ENCODE results near the gene ANGPTL8.
A peak's percentile ranks its signal among the peaks of the same experiment; 100 is the strongest.

Gene ANGPTL8, protein sequence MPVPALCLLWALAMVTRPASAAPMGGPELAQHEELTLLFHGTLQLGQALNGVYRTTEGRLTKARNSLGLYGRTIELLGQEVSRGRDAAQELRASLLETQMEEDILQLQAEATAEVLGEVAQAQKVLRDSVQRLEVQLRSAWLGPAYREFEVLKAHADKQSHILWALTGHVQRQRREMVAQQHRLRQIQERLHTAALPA

DNA sequence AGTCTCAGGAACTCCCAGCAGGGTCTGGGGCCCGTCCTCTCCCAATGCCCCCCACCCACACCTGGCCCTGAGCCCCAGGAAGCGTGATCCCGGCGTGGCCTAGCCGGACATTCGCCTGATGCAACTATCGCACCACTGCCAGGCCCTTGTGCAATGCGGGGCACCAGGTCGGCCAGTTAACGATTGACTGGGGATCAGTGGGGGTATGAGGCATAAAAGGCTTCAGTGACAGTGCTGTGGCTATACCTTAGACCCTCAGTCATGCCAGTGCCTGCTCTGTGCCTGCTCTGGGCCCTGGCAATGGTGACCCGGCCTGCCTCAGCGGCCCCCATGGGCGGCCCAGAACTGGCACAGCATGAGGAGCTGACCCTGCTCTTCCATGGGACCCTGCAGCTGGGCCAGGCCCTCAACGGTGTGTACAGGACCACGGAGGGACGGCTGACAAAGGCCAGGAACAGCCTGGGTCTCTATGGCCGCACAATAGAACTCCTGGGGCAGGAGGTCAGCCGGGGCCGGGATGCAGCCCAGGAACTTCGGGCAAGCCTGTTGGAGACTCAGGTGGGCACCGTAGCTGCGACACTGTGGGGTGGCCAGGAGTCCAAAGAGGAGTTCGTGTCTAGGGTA lies at the start of gene ANGPTL8:
TSS of gene ANGPTL8 (plus strand) at position 243 of the 624 bp plus-strand sequence. CDS start at position 262, 19 bp downstream.
- Histone ChIP-seq H3K4me3 (ENCODE audit: low read depth, low read length) (no peak within 1 kb of the TSS), H3K27me3 (replicated peaks) (no peaks in the 10 kb centered on the region), H3K36me3 (replicated peaks) (peaks cover 4% of the 10 kb centered on the region), H3K27ac (no peak within 1 kb of the TSS)
- DNase-seq, result no peak
- in situ Hi-C loops (cut with HindIII; ENCODE audit: low pct_ligation_motif_present, low sequenced_read_pairs), result no loop called here
- TF ChIP-seq, protein P1, sequence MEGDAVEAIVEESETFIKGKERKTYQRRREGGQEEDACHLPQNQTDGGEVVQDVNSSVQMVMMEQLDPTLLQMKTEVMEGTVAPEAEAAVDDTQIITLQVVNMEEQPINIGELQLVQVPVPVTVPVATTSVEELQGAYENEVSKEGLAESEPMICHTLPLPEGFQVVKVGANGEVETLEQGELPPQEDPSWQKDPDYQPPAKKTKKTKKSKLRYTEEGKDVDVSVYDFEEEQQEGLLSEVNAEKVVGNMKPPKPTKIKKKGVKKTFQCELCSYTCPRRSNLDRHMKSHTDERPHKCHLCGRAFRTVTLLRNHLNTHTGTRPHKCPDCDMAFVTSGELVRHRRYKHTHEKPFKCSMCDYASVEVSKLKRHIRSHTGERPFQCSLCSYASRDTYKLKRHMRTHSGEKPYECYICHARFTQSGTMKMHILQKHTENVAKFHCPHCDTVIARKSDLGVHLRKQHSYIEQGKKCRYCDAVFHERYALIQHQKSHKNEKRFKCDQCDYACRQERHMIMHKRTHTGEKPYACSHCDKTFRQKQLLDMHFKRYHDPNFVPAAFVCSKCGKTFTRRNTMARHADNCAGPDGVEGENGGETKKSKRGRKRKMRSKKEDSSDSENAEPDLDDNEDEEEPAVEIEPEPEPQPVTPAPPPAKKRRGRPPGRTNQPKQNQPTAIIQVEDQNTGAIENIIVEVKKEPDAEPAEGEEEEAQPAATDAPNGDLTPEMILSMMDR (IDR thresholded peaks at IDR 0.05; ENCODE audit: low read depth, low read length, missing control alignments), result no peak

DNA sequence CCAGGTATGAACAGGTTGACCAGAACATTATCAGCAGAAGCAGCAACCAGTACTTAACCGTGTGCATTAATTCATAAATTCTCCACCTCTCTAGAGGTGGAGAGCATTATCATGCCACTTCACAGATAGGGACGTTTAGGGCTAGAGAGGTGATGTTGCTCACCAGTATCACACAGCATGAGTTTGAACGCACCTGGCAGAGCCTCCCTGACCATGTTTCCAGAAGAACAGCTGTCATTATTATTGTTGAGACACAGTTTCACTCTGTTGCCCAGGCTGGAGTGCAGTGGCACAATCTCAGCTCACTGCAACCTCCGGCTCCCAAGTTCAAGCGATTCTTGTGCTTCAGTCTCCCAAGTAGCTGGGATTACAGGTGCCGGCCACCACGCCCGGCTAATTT lies 48.9 kb upstream of the ANGPTL8 start:
- DNase-seq, result no peak
- H3K4me3 ChIP-seq (ENCODE audit: low read depth, low read length), result no peak overlapping the region
- no peaks in the 10 kb centered on the region for H3K27me3 ChIP-seq (replicated peaks)
- in situ Hi-C loops (cut with HindIII; ENCODE audit: low pct_ligation_motif_present, low sequenced_read_pairs), result no loop called here
- no peak overlapping the region for H3K27ac ChIP-seq
- TF ChIP-seq, protein P1 (IDR thresholded peaks at IDR 0.05; ENCODE audit: low read depth, low read length, missing control alignments), result no peak
- peaks cover 48% of the 10 kb centered on the region for H3K36me3 ChIP-seq (replicated peaks)

DNA sequence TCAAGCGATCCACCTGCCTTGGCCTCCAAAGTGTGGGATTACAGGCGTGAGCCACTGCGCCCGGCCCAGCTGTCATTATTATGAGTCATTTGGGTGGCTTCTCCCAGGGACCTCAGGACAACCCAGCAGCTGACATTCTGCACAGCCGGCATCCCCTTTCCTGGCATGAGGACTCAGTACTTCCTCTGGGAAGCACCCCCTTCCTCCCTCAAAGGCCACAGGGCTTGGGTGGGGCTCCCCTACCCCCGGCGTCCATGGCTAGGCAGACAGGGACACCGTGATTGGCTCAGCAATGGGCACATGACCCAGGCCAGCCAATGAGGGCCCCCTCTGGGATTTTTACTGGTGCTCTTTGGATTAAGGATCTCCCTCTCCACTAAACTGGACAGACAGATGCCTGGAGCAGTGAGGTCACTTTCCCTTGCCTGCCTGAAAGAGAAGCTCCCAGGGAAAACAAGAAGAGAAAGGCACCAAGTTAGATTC lies 48.1 kb upstream of the ANGPTL8 start:
- Histone ChIP-seq H3K27ac (peak overlapping the region; percentile 5), H3K27me3 (replicated peaks) (no peaks in the 10 kb centered on the region), H3K36me3 (replicated peaks) (peaks cover 43% of the 10 kb centered on the region), H3K4me3 (ENCODE audit: low read depth, low read length) (no peak overlapping the region)
- peak; percentile 77 for DNase-seq
- TF ChIP-seq, protein P1 (IDR thresholded peaks at IDR 0.05; ENCODE audit: low read depth, low read length, missing control alignments), result no peak
- in situ Hi-C loops (cut with HindIII; ENCODE audit: low pct_ligation_motif_present, low sequenced_read_pairs), result no loop called here

DNA sequence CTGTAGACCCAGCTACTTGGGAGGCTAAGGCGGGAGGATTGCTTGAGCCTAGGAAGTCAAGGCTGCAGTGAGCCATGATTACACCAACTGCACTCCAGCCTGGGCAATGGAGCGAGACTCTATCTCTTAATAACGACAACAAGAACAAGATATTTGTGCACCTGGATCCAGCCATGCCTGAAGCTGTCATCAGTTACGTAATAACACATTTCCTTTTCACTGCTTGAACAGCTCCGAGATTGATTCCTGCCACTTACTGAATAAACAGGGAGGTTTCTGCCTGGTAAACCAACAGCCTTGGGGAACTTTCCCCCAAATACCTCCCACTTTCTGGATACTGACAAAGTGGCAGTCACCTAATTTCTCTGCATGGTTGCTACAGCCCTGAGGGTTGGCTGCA lies 47.5 kb upstream of the ANGPTL8 start:
- Histone ChIP-seq H3K27me3 (replicated peaks) (no peaks in the 10 kb centered on the region), H3K36me3 (replicated peaks) (peaks cover 38% of the 10 kb centered on the region), H3K4me3 (ENCODE audit: low read depth, low read length) (no peak overlapping the region), H3K27ac (no peak overlapping the region)
- no peak for DNase-seq
- in situ Hi-C loops (cut with HindIII; ENCODE audit: low pct_ligation_motif_present, low sequenced_read_pairs), result no loop called here
- TF ChIP-seq, protein P1 (IDR thresholded peaks at IDR 0.05; ENCODE audit: low read depth, low read length, missing control alignments), result no peak

DNA sequence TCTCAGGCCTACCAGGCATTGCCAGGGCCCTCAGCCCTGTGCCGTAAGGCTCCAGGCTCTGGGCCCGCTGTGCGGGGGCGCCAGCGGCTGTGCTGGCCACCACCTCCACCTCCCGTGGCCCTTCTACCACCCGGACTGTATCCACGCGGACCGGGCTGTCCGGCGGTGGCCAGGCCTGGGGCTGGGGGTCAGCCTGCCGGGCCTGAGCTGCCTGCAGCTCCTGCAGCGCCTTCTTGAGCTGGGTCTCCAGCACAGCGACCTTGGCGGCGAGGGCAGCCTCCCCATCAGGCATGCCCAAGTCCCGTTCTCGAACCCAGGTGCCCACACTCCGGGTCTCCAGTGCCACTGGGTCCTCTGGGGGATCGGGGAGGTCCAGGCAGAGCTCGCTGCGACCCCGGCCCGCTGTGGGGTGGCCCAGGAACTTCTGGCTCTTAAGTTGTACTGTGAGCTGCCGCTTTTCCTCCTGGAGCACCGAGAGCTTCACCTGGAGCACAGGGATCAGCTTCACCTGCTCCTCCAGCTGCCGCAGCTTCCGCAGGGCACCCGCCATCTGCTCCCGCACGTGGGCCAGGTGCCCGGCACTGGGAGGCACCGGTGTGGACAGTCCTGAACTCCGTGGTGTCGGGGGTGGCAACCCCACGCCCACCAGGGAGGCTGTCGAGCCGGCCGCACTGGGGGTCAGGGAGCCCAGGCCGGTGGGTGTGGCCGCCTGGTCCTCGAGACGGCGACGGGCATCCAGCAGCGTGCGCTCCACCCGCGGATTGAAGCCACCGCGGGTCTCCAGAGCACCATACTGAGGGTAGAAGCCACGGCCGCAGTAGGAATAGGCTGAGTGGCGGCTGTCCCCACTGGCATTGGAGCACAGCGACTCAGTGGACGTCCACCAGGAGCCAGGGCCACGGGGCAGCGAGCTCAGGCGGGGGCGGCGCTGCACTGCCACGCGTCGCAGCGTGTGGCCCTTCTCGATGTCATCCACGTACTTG lies 46.2 kb upstream of the ANGPTL8 start:
- DNase-seq, result no peak
- Histone ChIP-seq H3K27me3 (replicated peaks) (no peaks in the 10 kb centered on the region), H3K36me3 (replicated peaks) (peaks cover 38% of the 10 kb centered on the region), H3K4me3 (ENCODE audit: low read depth, low read length) (no peak overlapping the region), H3K27ac (no peak overlapping the region)
- in situ Hi-C loops (cut with HindIII; ENCODE audit: low pct_ligation_motif_present, low sequenced_read_pairs), result no loop called here
- TF ChIP-seq, protein P1 (IDR thresholded peaks at IDR 0.05; ENCODE audit: low read depth, low read length, missing control alignments), result no peak
